Erythroblast (primary cell): ENCODE data around the gene KIF5A.

ENCODE experiments used
- GATA1 ChIP-seq: IDR thresholded peaks from 2 replicates; pipeline ENCODE4 v1.6.1; 2011; ENCODE audit warnings: low read depth, mild to moderate bottlenecking, control low read depth, low read length, moderate library complexity
- POLR2A ChIP-seq: IDR thresholded peaks from 2 replicates; pipeline ENCODE4 v1.6.1; 2011; ENCODE audit warnings: mild to moderate bottlenecking, low read length

DNA sequence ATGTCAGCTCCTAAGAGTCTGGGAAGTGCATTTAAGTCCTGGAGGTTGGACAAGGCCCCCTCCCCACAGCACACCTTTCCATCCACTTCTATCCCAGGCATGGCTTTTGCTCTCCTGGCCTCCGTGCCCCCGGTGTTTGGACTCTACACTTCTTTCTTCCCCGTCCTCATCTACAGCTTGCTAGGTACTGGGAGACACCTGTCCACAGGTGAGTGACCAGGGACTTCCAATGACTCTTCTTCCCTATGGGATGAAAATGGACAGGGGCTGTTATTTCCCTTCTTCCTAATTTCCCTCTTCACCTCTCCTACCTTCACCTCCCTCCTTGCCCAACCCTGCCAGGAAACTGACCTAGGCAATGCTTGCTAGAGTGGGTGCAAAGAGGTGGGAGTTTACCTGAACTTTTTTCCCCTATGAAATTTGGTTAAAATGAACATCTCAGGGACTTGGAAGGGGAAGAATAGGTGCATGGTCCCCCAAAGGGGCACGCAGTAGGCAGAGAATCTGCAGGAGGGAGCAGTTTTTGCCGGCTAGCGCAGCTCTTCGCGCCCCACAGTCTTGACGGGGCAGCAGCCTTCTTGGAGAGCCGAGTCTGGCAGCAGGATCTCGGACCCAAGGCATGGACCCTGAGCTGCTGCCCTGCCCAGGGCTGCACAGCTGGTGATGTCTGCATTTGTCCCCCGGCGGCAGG, 70.5 kb downstream of the KIF5A start:
- TF ChIP-seq POLR2A (no peak), GATA1 (no peak)
